A549 (cell line): ENCODE data around the gene MYPOP. TPM values are rescaled to one million over a fixed set of nuclear protein-coding genes. Genes with fewer than 3 reads are reported as not detected.

Experiments
- ATAC-seq, 2 experiments: fragments of 200-7000 bp in 1 of 2; fragments of >200 bp in 1 of 2; cut with Nextera tagmentation in 1 of 2; cut with Tn5 transposase in 1 of 2; 3 replicates each; pipeline versions ENCODE4 v1.8.0 to v1.9.1; 2018 to 2020; ENCODE audit warnings: mild to moderate bottlenecking in 1 of 2, moderate library complexity in 1 of 2
- CTCF ChIA-PET: fragments of 300-600 bp; sonication (Branson Sonifier 250); formaldehyde crosslinking; extraction: SDS; loops from one replicate; lab custom pipeline; 2021; ENCODE audit warnings: antibody characterized with exemption, inconsistent platforms; lab: Yijun Ruan, JAX
- POLR2A ChIA-PET: fragments of 350-600 bp; formaldehyde crosslinking; extraction: SDS; loops from one replicate; lab custom pipeline; 2021; ENCODE audit warnings: antibody characterized with exemption, inconsistent platforms; lab: Yijun Ruan, JAX
- DNase-seq, 2 experiments: peaks; one replicate each; pipeline versions ENCODE4 v3.0.0 to v3.0.0-alpha.2; 2011 to 2016; ENCODE audit warnings: low read depth in 1 of 2, low spot score in 1 of 2
- FAIRE-seq: peaks from 2 replicates; lab custom pipeline; 2011; peaks lifted over from hg19 to GRCh38; lab: Jason Lieb, UNC
- H3K27ac ChIP-seq, 2 experiments: fragments of >200 bp; sonication (Bioruptor Twin); formaldehyde crosslinking; 3 replicates each; pipeline ENCODE4 v1.5.1; 2016 to 2017
- H3K4me1 ChIP-seq: fragments of >200 bp; sonication (Bioruptor Twin); formaldehyde crosslinking; 3 replicates; pipeline ENCODE4 v1.6.1; 2016
- H3K4me2 ChIP-seq: fragments of >200 bp; sonication (Bioruptor Twin); formaldehyde crosslinking; 3 replicates; pipeline ENCODE4 v1.6.1; 2016
- H3K4me3 ChIP-seq: fragments of >200 bp; sonication (Bioruptor Twin); formaldehyde crosslinking; 3 replicates; pipeline ENCODE4 v1.5.1; 2016
- H3K9me3 ChIP-seq: fragments of >200 bp; sonication (Bioruptor Twin); formaldehyde crosslinking; 3 replicates; pipeline ENCODE4 v1.6.1; 2016
- CEBPB ChIP-seq, 2 experiments: fragments of >200 bp in 1 of 2; sonication (Bioruptor Twin) in 1 of 2; formaldehyde crosslinking in 1 of 2; IDR thresholded peaks; 2 replicates each; pipeline ENCODE4 v1.6.1; 2012 to 2016
- CTCF ChIP-seq: fragments of >200 bp; sonication (Bioruptor Twin); formaldehyde crosslinking; IDR thresholded peaks from 3 replicates; pipeline ENCODE4 v1.5.1; 2016
- EHF ChIP-seq: fragments of 250-450 bp; sonication (Bioruptor Pico); IDR thresholded peaks from 2 replicates; pipeline ENCODE4 v1.5.0; 2020; ENCODE audit warnings: mild to moderate bottlenecking
- EP300 ChIP-seq, 2 experiments: fragments of >200 bp; sonication (Bioruptor Twin); formaldehyde crosslinking; IDR thresholded peaks; 2 replicates in 1 of 2; 3 replicates in 1 of 2; pipeline ENCODE4 v1.6.1; 2016 to 2017
- FOSB ChIP-seq: fragments of 250-450 bp; sonication (Bioruptor Pico); IDR thresholded peaks from 2 replicates; pipeline ENCODE4 v1.5.0; 2020; ENCODE audit warnings: mild to moderate bottlenecking, moderate library complexity
- FOSL2 ChIP-seq, 2 experiments: fragments of 450-650 bp in 1 of 2; fragments of >200 bp in 1 of 2; sonication (Bioruptor Twin) in 1 of 2; formaldehyde crosslinking; IDR thresholded peaks; 2 replicates each; pipeline versions ENCODE4 v1.5.0 to v1.6.1; 2016 to 2020; ENCODE audit warnings: mild to moderate bottlenecking in 1 of 2, moderate library complexity in 1 of 2
- HOXB13 ChIP-seq: fragments of 250-450 bp; sonication (Bioruptor Pico); IDR thresholded peaks from 2 replicates; pipeline ENCODE4 v1.5.0; 2020; ENCODE audit warnings: low read depth, mild to moderate bottlenecking, moderate library complexity
- HOXB5 ChIP-seq: fragments of 250-450 bp; sonication (Bioruptor Pico); IDR thresholded peaks from 2 replicates; pipeline ENCODE4 v1.5.0; 2020; ENCODE audit warnings: mild to moderate bottlenecking, moderate library complexity
- JUNB ChIP-seq: fragments of >200 bp; sonication (Bioruptor Twin); formaldehyde crosslinking; IDR thresholded peaks from 2 replicates; pipeline ENCODE4 v1.6.1; 2016
- KDM5A ChIP-seq: fragments of 200-600 bp; sonication (generic); IDR thresholded peaks from 2 replicates; pipeline ENCODE4 v1.6.1; 2016; ENCODE audit warnings: antibody characterized with exemption, mild to moderate bottlenecking
- PHF8 ChIP-seq: fragments of 200-600 bp; sonication (generic); IDR thresholded peaks from 2 replicates; pipeline ENCODE4 v1.6.1; 2016; ENCODE audit warnings: low read depth, mild to moderate bottlenecking, antibody characterized with exemption, moderate library complexity, borderline replicate concordance
- POLR2AphosphoS2 ChIP-seq: conservative IDR thresholded peaks from 2 replicates; pipeline ENCODE4 v1.6.1; 2012; ENCODE audit warnings: low read length, improper control_type of control experiment, inconsistent platforms
- RAD21 ChIP-seq, 2 experiments: fragments of >200 bp in 1 of 2; sonication (Bioruptor Twin) in 1 of 2; formaldehyde crosslinking in 1 of 2; IDR thresholded peaks in 1 of 2; conservative IDR thresholded peaks in 1 of 2; 2 replicates in 1 of 2; 3 replicates in 1 of 2; pipeline ENCODE4 v1.6.1; 2012 to 2018; ENCODE audit warnings: inconsistent platforms in 1 of 2
- RNF2 ChIP-seq: fragments of 200-600 bp; sonication (generic); IDR thresholded peaks from 2 replicates; pipeline ENCODE4 v1.6.1; 2016; ENCODE audit warnings: low read depth, mild to moderate bottlenecking, antibody characterized with exemption, moderate library complexity, borderline replicate concordance
- TFCP2L1 ChIP-seq: fragments of 250-450 bp; sonication (Bioruptor Pico); IDR thresholded peaks from 2 replicates; pipeline ENCODE4 v1.5.0; 2021; ENCODE audit warnings: mild to moderate bottlenecking
- TP53 ChIP-seq: fragments of 250-450 bp; sonication (Bioruptor Pico); IDR thresholded peaks from 2 replicates; pipeline ENCODE4 v1.5.0; 2021; ENCODE audit warnings: mild to moderate bottlenecking, moderate library complexity
- ZSCAN20 ChIP-seq: fragments of 250-450 bp; sonication (Bioruptor Pico); IDR thresholded peaks from 2 replicates; pipeline ENCODE4 v1.8.0; 2022; ENCODE audit warnings: mild to moderate bottlenecking, moderate library complexity
- WGBS: methylation state at CpG from one replicate; pipeline ENCODE4 v1.1.6; 2017; ENCODE audit errors: missing lambda C conversion rate; 5-methylcytosine and 5-hydroxymethylcytosine counted together
- polyA plus RNA-seq, 4 experiments: library from polyadenylated mRNA; depleted of rRNA in 3 of 4; stranded (reverse); fragments of >200 nt; fragmentation: RNase III in 1 of 4; extraction: RNeasy Plus Mini Kit Qiagen cat#74134 plus additional on column Dnase treatment in 1 of 4; gene quantifications; 2 replicates in 3 of 4; 3 replicates in 1 of 4; pipeline ENCODE4 v1.2.3, GENCODE V29; 2011 to 2017
- TF ChIP-seq, protein P1 (sequence below): IDR thresholded peaks from 2 replicates; pipeline ENCODE4 v1.6.1; 2012
- TF ChIP-seq, protein P2 (sequence below): IDR thresholded peaks from 2 replicates; pipeline ENCODE4 v1.6.1; 2012; ENCODE audit warnings: low read depth, borderline replicate concordance
- TF ChIP-seq, protein P3 (sequence below): fragments of 450-650 bp; IDR thresholded peaks from 2 replicates; pipeline ENCODE4 v1.6.1; 2014; ENCODE audit warnings: antibody characterized with exemption

MYPOP gene
- polyA plus RNA-seq, 2 of the 4 experiments (the other 2 are of a cell fraction), result 2.1 to 10.5 TPM

DNA sequence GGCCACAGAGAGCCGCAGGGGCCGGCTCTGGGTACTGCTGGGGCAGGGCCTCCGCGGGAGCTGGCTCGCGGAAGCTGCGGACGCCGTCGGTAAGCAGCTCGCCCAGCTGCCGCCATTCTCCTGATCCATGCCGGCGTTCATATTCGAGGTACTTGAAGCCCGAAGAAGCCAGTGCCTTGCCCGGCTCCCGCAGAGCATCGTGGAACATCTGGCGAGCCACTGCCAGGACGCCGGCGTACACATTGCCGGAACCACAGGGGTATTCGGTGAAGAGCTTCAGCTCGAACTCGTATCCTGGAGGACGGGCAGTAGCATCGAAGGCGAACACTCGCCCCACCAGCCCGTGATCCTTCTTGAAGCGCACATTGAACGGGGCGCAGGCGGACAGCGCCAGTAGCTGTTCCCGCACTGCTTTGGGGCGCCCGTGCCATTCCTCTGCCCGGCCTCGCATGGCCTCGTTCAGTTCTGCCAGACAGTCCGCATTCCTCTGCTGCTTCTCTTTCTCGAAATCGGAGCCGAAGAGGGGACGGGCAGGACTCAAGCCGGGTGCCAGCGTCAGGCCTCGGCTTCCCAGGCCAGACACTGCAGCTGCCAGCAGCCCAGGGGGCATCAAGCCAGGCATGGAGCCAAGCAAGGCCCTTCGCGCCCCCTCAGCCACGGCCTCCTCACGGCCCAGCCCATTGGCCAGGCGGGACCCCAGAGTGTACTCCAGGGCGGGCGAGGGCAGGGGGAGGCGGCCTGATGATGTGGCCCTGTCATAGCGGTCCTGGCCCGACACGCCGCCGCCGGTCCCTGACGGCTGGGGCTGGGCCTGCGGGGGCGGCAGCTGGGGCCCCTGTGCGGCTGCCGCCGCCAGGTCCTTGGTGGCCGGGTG is 17.5 kb downstream of the MYPOP start:
- DNase-seq, result no peak
- ChIA-PET CTCF (interaction anchor here (0.6 to 12.8 kb wide), 18 partner anchors 9 to 551 kb away, joined by 3 to 315 read pairs (median 4); partner anchors contain the start of genes FOXA3, MYPOP, RSPH6A and SIX5), POLR2A (interaction anchor here (0.6 to 2.8 kb wide), 4 partner anchors 21 to 134 kb away, joined by 3 to 30 read pairs (median 4); partner anchors contain the start of genes FOXA3 and SYMPK)
- Histone ChIP-seq H3K4me2 (peak overlapping the region; percentile 87), H3K4me3 (peak overlapping the region; percentile 87), H3K4me1 (peaks cover 45% of the 10 kb centered on the region), H3K27ac (peak overlapping the region; percentile 95 to 97), H3K9me3 (no peaks in the 10 kb centered on the region)
- TF ChIP-seq EHF (no peak), HOXB13 (CRISPR knock-in tag) (no peak), FOSB (CRISPR knock-in tag) (no peak), ZSCAN20 (CRISPR knock-in tag) (no peak), CEBPB (IDR thresholded peaks at IDR 0.05) (no peak), TFCP2L1 (no peak), TP53 (CRISPR knock-in tag) (no peak), JUNB (no peak), FOSL2 (IDR thresholded peaks at IDR 0.05) (no peak), FOSL2 (CRISPR knock-in tag; IDR thresholded peaks at IDR 0.05) (no peak), HOXB5 (no peak), CTCF (no peak), RNF2 (no peak), PHF8 (no peak)
- TF ChIP-seq, protein P1, sequence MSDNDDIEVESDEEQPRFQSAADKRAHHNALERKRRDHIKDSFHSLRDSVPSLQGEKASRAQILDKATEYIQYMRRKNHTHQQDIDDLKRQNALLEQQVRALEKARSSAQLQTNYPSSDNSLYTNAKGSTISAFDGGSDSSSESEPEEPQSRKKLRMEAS, result no peak
- TF ChIP-seq, protein P2, sequence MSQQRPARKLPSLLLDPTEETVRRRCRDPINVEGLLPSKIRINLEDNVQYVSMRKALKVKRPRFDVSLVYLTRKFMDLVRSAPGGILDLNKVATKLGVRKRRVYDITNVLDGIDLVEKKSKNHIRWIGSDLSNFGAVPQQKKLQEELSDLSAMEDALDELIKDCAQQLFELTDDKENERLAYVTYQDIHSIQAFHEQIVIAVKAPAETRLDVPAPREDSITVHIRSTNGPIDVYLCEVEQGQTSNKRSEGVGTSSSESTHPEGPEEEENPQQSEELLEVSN, result no peak
- TF ChIP-seq, protein P3, sequence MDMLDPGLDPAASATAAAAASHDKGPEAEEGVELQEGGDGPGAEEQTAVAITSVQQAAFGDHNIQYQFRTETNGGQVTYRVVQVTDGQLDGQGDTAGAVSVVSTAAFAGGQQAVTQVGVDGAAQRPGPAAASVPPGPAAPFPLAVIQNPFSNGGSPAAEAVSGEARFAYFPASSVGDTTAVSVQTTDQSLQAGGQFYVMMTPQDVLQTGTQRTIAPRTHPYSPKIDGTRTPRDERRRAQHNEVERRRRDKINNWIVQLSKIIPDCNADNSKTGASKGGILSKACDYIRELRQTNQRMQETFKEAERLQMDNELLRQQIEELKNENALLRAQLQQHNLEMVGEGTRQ, result no peak
- WGBS, result 86% methylated on average over 58 of the region's 72 CpGs
- no peak for ATAC-seq
- FAIRE-seq, result no peak

GRCh38 chr19:45883881-45884681 is 18.3 kb downstream of the MYPOP start:
- Histone ChIP-seq H3K4me1 (peaks cover 45% of the 10 kb centered on the region), H3K9me3 (no peaks in the 10 kb centered on the region), H3K4me2 (peak overlapping the region; percentile 100), H3K4me3 (peak overlapping the region; percentile 70; the same call in 2 of the 3 replicates), H3K27ac (peak overlapping the region; percentile 9 to 95; a peak in 4 of 6 replicates)
- CTCF ChIA-PET, result interaction anchor here (0.6 to 12.8 kb wide), 19 partner anchors 10 to 437 kb away, joined by 3 to 315 read pairs (median 12); partner anchors contain the start of genes FOXA3, MYPOP, RSPH6A and SIX5
- DNase-seq (no peak), FAIRE-seq (no peak), ATAC-seq (no peak)
- no peak for TF ChIP-seq KDM5A
- no peak for TF ChIP-seq POLR2AphosphoS2
- TF ChIP-seq TFCP2L1, result no peak
- no peak for TF ChIP-seq EP300 (IDR thresholded peaks at IDR 0.05)
- TF ChIP-seq RAD21 (conservative IDR thresholded peaks at IDR 0.05 in 1 of 2, IDR thresholded peaks at IDR 0.05 in 1 of 2), result no peak
- 89% methylated on average over 39 of the region's 57 CpGs for WGBS
- POLR2A ChIA-PET, result interaction anchor here (0.6 to 2.8 kb wide), 2 partner anchors 21 to 135 kb away, joined by 4 to 30 read pairs; partner anchors contain the start of genes FOXA3 and SYMPK
